Measurements from ENCODE around the gene FBXL2.

- no peak for TF ChIP-seq OSR1 (CRISPR knock-in tag; IDR thresholded peaks at IDR 0.05)
- TF ChIP-seq ZNF565 (CRISPR knock-in tag; conservative IDR thresholded peaks at IDR 0.05; ENCODE audit: low read depth): no peak
- TF ChIP-seq, protein P1, sequence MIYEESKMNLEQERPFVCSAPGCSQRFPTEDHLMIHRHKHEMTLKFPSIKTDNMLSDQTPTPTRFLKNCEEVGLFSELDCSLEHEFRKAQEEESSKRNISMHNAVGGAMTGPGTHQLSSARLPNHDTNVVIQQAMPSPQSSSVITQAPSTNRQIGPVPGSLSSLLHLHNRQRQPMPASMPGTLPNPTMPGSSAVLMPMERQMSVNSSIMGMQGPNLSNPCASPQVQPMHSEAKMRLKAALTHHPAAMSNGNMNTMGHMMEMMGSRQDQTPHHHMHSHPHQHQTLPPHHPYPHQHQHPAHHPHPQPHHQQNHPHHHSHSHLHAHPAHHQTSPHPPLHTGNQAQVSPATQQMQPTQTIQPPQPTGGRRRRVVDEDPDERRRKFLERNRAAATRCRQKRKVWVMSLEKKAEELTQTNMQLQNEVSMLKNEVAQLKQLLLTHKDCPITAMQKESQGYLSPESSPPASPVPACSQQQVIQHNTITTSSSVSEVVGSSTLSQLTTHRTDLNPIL (CRISPR knock-in tag; IDR thresholded peaks at IDR 0.05; ENCODE audit: low read depth): no peak
- TF ChIP-seq ZFP3 (CRISPR knock-in tag; IDR thresholded peaks at IDR 0.05): no peak
- no peak for TF ChIP-seq GLIS3 (CRISPR knock-in tag; IDR thresholded peaks at IDR 0.05)
- TF ChIP-seq ZNF70 (CRISPR knock-in tag; IDR thresholded peaks at IDR 0.05): no peak
- TF ChIP-seq ISL1 (CRISPR knock-in tag; IDR thresholded peaks at IDR 0.05): no peak
- TF ChIP-seq ZFP30 (CRISPR knock-in tag; IDR thresholded peaks at IDR 0.05): no peak
- no peak for TF ChIP-seq ZNF8 (CRISPR knock-in tag; IDR thresholded peaks at IDR 0.05)
Observed at GRCh38 chr3:33425453-33425852, 148.2 kb downstream of the FBXL2 start.
